GM12873 (cell line): ENCODE measurements around the gene CUL5.

ENCODE experiments used
- TF ChIP-seq, protein P1 (sequence below): IDR thresholded peaks from 2 replicates; pipeline ENCODE4 v1.5.1; 2012; ENCODE audit warnings: low read depth, mild to moderate bottlenecking, moderate library complexity, low read length, control low read depth; ENCODE audit not compliant: insufficient read depth; ENCODE audit errors: missing control alignments

CUL5 gene

DNA sequence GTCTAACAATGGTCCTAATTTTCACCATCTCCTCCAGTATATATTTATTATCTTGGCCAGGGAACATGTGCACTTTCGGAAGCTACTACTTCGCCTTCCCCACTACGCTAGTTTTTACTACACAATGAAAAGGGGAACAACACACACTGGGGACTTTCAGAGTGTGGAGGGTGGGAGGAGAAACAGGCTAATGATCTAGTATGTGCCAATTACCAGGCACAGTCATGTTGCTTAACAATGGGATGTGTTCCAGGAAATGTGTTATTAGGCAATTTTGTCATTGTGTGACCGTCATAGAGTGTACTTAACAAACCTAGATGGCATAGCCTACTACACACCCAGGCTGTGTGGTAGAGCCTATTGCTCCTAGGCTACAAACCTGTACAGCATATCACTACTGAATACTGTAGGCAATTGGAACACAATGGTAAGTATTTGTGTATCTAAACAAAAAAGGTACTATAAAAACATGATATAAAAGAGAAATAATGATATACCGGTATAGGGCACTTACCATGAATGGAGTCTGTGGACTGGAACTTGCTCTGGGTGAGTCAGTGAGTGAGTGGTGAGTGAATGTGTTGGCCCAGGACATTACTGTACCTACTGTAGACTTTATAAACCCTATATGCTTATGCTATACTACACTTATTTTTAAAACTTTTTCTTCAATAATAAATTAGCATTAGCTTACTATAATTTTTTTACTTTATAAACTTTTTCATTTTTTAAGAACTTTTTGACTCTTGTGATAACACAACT is 20.1 kb upstream of the CUL5 start:
- TF ChIP-seq, protein P1, sequence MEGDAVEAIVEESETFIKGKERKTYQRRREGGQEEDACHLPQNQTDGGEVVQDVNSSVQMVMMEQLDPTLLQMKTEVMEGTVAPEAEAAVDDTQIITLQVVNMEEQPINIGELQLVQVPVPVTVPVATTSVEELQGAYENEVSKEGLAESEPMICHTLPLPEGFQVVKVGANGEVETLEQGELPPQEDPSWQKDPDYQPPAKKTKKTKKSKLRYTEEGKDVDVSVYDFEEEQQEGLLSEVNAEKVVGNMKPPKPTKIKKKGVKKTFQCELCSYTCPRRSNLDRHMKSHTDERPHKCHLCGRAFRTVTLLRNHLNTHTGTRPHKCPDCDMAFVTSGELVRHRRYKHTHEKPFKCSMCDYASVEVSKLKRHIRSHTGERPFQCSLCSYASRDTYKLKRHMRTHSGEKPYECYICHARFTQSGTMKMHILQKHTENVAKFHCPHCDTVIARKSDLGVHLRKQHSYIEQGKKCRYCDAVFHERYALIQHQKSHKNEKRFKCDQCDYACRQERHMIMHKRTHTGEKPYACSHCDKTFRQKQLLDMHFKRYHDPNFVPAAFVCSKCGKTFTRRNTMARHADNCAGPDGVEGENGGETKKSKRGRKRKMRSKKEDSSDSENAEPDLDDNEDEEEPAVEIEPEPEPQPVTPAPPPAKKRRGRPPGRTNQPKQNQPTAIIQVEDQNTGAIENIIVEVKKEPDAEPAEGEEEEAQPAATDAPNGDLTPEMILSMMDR: no peak

DNA sequence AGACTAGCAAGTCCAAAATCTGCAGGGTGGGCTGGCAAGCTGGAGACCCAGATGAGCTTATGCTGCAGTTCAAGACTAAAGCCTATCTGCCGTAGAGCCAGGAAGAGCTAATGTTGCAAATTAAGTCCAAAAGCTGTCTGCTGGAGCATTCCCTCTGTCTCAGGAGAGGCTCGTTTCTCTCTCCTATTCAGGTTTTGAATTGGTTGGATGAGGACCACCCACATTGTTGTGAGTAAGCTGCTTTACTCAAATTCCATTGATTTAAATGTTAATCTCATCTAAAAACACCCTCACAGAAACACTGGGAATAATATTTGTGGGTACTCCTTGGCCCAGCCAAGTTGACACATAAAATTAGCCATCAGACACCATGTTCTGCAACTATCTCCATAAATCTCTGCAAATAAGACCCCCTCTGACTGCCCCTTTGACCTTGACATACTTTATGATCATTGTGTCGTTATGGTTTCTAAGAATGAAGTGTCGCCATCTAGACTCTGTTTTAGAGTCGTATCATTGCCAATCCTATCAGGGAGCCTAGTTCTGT is 16.8 kb upstream of the CUL5 start:
- TF ChIP-seq, protein P1: no peak

DNA sequence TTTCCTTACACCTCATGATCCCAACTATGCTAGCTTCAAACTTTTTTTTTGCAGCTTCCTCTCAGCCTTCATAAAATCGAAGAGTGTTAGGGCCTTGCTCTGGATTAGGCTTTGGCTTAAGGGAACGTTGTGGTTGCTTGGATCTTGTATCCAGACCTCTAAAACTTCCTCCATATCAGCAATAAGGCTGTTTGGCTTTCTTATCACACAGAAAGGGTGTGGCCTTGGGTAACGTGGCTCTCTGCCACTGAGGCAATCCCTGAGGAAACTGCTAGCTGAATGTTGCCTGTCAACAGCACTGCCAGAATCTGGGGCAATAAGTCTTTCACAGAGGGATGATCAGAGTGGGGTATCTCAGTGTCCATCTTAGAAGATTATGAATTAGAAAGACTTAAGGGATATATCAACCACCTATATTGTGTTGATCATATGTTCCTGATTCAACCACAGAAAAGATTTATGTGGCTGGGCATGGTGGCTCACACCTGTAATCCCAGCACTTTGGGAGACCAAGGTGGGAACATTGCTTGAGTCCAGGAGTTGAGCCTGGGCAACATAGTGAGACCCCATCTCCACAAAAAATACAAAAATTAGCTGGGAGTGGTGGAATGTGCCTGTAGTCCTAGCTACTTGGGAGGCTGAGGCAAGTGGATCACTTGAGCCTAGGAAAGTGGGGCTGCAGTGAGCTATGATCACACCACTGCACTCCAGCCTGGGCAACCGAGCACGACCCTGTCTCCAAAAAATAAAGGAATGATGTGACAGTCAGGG is 12.5 kb upstream of the CUL5 start:
- TF ChIP-seq, protein P1: no peak

DNA sequence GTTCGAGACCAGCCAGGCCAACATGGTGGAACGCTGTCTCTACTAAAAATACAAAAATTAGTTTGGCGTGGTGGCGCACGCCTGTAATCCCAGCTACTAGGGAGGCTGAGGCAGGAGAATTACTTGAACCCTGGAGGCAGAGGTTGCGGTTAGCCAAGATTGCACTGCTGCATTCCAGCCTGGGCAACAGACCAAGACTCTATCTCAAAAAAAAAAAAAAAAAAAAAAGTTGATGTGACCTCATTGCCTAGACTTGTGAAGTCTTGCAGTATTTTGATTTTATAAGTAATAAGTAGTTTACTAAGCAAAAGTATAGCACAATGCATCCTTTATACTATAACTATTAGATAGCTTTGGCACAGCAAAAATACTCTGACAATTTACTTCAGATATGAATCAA is 9.9 kb upstream of the CUL5 start:
- TF ChIP-seq, protein P1: no peak

DNA sequence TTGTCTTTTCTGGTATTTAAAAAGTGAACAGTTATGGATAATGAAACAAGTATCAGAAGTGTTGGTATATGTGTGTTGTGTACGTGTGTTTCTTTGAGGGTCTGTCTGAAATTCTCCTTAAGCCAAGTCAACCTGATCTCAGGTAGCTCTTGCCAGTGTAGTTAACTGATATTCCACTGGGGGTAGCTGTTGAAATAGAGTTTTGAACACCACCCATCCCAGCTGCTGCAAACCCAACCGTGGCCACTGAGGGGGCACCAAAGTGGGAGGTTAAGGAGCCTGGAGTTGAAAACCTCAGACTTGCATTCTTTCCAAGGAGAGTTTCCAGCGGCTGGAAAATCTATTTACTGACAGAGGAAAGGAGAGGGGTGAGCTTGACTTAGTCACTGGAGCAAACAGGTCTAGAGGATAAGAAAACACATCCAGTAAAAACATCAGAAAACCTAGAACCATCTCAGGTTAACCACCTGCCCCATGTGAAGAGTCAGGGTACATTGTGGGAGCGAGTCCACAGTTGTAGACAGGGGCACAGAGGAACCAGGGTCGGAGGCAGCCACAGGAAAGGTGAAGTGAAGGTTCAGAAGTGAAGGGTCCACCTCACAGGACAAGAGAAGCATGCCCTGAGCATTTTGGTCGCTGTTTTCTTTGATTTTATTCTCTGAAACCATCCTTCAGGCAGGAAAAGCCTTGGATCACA is 8.8 kb upstream of the CUL5 start:
- TF ChIP-seq, protein P1: peak; percentile 76

DNA sequence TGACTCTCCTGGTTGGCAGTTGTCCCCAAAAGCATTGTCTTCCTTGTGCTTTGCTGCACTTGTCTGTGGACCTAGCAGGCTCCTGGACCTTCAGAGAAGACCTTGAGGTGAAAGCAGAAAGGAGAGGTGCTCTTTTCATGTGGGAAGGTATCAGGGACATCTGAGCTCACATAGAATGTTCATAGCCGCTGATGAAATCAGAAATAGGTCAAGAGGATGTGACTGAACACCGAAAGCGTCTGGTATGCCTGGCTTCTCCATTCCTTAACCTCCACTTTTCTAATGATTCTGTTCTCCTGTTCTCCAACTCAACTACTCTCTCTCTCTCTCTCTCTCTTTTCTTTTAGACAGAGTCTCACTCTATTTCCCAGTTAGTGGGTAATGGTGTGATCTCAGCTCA is 6.2 kb upstream of the CUL5 start:
- TF ChIP-seq, protein P1: no peak

DNA sequence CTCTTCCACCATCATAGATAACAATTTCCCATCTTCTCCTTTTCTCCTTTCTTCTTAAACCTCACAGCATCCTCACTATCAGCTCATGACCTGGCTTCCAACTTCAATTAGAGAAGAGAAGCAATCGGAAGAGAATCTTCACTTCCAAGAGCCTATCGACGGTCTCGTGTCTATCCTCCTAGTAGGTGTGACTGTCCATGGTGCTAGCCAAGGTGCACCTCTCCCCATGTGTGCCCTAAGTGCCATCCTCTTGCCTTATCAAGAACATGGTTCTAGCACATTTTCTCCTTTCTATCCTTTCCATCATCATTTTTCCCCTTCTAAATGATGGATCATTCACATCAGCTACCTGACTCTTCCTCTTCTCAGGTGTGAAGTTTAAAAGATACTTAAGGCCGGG is 5.1 kb upstream of the CUL5 start:
- TF ChIP-seq, protein P1: no peak
